ENCODE measurements around the gene CYSRT1. TPM values are rescaled to one million over a fixed set of nuclear protein-coding genes. Genes with fewer than 3 reads are reported as not detected.

Gene CYSRT1
- total and polyA plus RNA-seq, 7 experiments from 2014 or later: 0.45 to 0.63 (median 0.49) TPM; not detected in 3

DNA sequence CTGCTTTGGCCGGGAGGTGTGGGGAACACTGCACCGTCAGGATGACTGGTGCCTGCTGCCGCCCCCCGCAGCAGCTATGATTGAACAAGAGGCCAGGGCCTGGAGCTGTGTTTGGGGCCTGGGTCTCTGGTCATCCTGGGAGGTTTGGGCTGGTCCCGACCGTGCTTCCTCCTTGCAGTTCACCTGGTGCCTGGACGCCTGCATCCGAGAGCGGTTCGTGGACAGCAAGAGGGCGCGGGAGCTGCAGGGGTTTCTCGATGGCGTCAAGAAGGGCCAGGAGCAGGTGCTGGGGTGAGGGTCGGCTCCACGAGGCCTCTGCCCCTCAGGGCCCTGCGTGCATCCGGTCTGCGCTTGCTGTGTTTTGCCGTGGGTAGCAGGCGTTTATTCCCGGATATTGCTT lies 39.1 kb downstream of the CYSRT1 start:
- Histone ChIP-seq H3K27ac (ENCODE audit: low read depth, low read length) (no peak overlapping the region), H3K4me3 (ENCODE audit: low read length) (no peak overlapping the region), H3K4me1 (ENCODE audit: control insufficient read depth in 2 of 2, insufficient read depth in 2 of 2, low read length in 2 of 2) (no peaks in the 10 kb centered on the region), H3K36me3 (ENCODE audit: control insufficient read depth in 2 of 3, insufficient read depth in 3 of 3, low read length in 3 of 3) (peaks cover 0 to 60% (median 4%) of the 10 kb centered on the region in 3 experiments), H3K27me3 (ENCODE audit: control insufficient read depth in 2 of 2, insufficient read depth in 2 of 2, low read length in 2 of 2) (no peaks in the 10 kb centered on the region), H3K9me3 (ENCODE audit: control insufficient read depth in 2 of 3, low read length in 3 of 3) (no peaks in the 10 kb centered on the region)
- peaks cover 5 to 26% (median 6%) of the 10 kb centered on the region in 5 donors for H3K36me3 Mint-ChIP-seq
- ATAC-seq: no peak
- POLR2A ChIA-PET: interaction anchor here (1.1 kb wide), 1 partner anchor 8 kb away, joined by 5 read pairs; no protein-coding TSS in a partner anchor
- DNase-seq: peak in 1 of 9 donors; percentile 3
- intact Hi-C loops (cut with micrococcal nuclease): no loop called here
- H3K27ac Mint-ChIP-seq: no peak overlapping the region
- no peaks in the 10 kb centered on the region for H3K27me3 Mint-ChIP-seq
- no peaks in the 10 kb centered on the region for H3K9me3 Mint-ChIP-seq
- CTCF ChIA-PET: interaction anchor here (0.6 kb wide), 1 partner anchor 433 kb away, joined by 3 read pairs; no protein-coding TSS in a partner anchor
- no peak overlapping the region for H3K4me3 Mint-ChIP-seq
- H3K4me1 Mint-ChIP-seq: peaks cover 0 to 8% (median 5%) of the 10 kb centered on the region in 7 donors

- no peak overlapping the region for H3K27ac Mint-ChIP-seq
- Histone ChIP-seq H3K27ac (ENCODE audit: low read depth, low read length) (no peak overlapping the region), H3K27me3 (ENCODE audit: control insufficient read depth in 2 of 2, insufficient read depth in 2 of 2, low read length in 2 of 2) (no peaks in the 10 kb centered on the region), H3K4me3 (ENCODE audit: low read length) (no peak overlapping the region), H3K36me3 (ENCODE audit: control insufficient read depth in 2 of 3, insufficient read depth in 3 of 3, low read length in 3 of 3) (peaks cover 0 to 63% (median 4%) of the 10 kb centered on the region in 3 experiments), H3K9me3 (ENCODE audit: control insufficient read depth in 2 of 3, low read length in 3 of 3) (no peaks in the 10 kb centered on the region), H3K4me1 (ENCODE audit: control insufficient read depth in 2 of 2, insufficient read depth in 2 of 2, low read length in 2 of 2) (no peaks in the 10 kb centered on the region)
- POLR2A ChIA-PET: interaction anchor here (0.5 to 1.2 kb wide), 3 partner anchors 10 to 230 kb away, joined by 3 to 4 read pairs (median 3); no protein-coding TSS in a partner anchor
- ATAC-seq (no peak), DNase-seq (peak in 1 of 9 donors; percentile 6)
- peaks cover 3 to 10% (median 5%) of the 10 kb centered on the region in 7 donors for H3K4me1 Mint-ChIP-seq
- no peak overlapping the region for H3K4me3 Mint-ChIP-seq
- CTCF ChIA-PET: no interaction called here
- peaks cover 5 to 32% (median 6%) of the 10 kb centered on the region in 5 donors for H3K36me3 Mint-ChIP-seq
- no peaks in the 10 kb centered on the region for H3K27me3 Mint-ChIP-seq
- H3K9me3 Mint-ChIP-seq: no peaks in the 10 kb centered on the region
- intact Hi-C loops (cut with micrococcal nuclease): no loop called here
These were observed 40.7 kb downstream of the CYSRT1 start for GRCh38 chr9:137265496-137266161.

- ATAC-seq (no peak), DNase-seq (no peak)
- intact Hi-C loops (cut with micrococcal nuclease): no loop called here
- POLR2A ChIA-PET: interaction anchor here (0.5 to 1.2 kb wide), 4 partner anchors 10 to 230 kb away, joined by 3 to 4 read pairs (median 3); no protein-coding TSS in a partner anchor
- Histone ChIP-seq H3K27me3 (ENCODE audit: control insufficient read depth in 2 of 2, insufficient read depth in 2 of 2, low read length in 2 of 2) (no peaks in the 10 kb centered on the region), H3K36me3 (ENCODE audit: control insufficient read depth in 2 of 3, insufficient read depth in 3 of 3, low read length in 3 of 3) (peaks cover 0 to 63% (median 4%) of the 10 kb centered on the region in 3 experiments), H3K9me3 (ENCODE audit: control insufficient read depth in 2 of 3, low read length in 3 of 3) (no peaks in the 10 kb centered on the region), H3K4me3 (ENCODE audit: low read length) (no peak overlapping the region), H3K27ac (ENCODE audit: low read depth, low read length) (no peak overlapping the region), H3K4me1 (ENCODE audit: control insufficient read depth in 2 of 2, insufficient read depth in 2 of 2, low read length in 2 of 2) (peaks cover 0 to 2% of the 10 kb centered on the region in 2 donors)
- Mint-ChIP-seq H3K27ac (no peak overlapping the region), H3K36me3 (peaks cover 5 to 32% (median 7%) of the 10 kb centered on the region in 5 donors), H3K4me1 (peaks cover 6 to 13% (median 7%) of the 10 kb centered on the region in 7 donors), H3K27me3 (no peaks in the 10 kb centered on the region), H3K9me3 (no peaks in the 10 kb centered on the region), H3K4me3 (no peak overlapping the region)
- CTCF ChIA-PET: no interaction called here
These were observed 41.2 kb downstream of the CYSRT1 start for GRCh38 chr9:137266162-137266527.

- Histone ChIP-seq H3K4me1 (ENCODE audit: control insufficient read depth in 2 of 2, insufficient read depth in 2 of 2, low read length in 2 of 2) (peaks cover 0 to 8% of the 10 kb centered on the region in 2 donors), H3K9me3 (ENCODE audit: control insufficient read depth in 2 of 3, low read length in 3 of 3) (no peaks in the 10 kb centered on the region), H3K27ac (ENCODE audit: low read depth, low read length) (no peak overlapping the region), H3K27me3 (ENCODE audit: control insufficient read depth in 2 of 2, insufficient read depth in 2 of 2, low read length in 2 of 2) (no peaks in the 10 kb centered on the region), H3K36me3 (ENCODE audit: control insufficient read depth in 2 of 3, insufficient read depth in 3 of 3, low read length in 3 of 3) (peaks cover 0 to 63% (median 4%) of the 10 kb centered on the region in 3 experiments), H3K4me3 (ENCODE audit: low read length) (no peak overlapping the region)
- Mint-ChIP-seq H3K27me3 (no peaks in the 10 kb centered on the region), H3K36me3 (peaks cover 5 to 32% (median 9%) of the 10 kb centered on the region in 5 donors), H3K27ac (no peak overlapping the region), H3K4me1 (peaks cover 7 to 20% (median 13%) of the 10 kb centered on the region in 7 donors), H3K9me3 (no peaks in the 10 kb centered on the region), H3K4me3 (no peak overlapping the region)
- ChIA-PET CTCF (interaction anchor here (0.7 kb wide), 1 partner anchor 121 kb away, joined by 3 read pairs; no protein-coding TSS in a partner anchor), POLR2A (interaction anchor here (0.6 to 0.7 kb wide), 2 partner anchors 12 to 229 kb away, joined by 3 read pairs; no protein-coding TSS in a partner anchor)
- intact Hi-C loops (cut with micrococcal nuclease): no loop called here
- ATAC-seq (no peak), DNase-seq (no peak)
These were observed 41.8 kb downstream of the CYSRT1 start for GRCh38 chr9:137266585-137267453.

DNA sequence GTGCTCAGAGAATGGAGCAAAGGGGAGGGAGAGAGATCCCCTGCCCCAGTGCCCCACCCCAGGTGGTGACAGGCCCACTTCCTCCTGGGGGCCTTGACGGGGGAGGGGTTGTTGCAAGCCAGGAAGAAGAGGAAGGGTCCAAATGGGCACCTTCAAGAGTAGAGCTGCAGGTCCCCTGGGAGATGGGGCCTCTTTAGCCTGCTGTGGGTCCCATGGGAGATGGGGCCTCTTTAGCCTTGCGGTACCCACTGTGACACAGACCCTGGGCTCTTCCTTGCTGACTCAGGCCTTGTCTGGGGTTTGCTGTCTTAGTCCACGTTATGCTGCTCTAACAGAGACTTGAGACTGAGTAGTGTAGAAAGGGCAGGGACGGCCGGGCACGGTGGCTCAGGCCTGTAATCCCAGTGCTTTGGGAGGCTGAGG lies 43.0 kb downstream of the CYSRT1 start:
- H3K9me3 Mint-ChIP-seq: no peaks in the 10 kb centered on the region
- no peak overlapping the region for H3K4me3 ChIP-seq (ENCODE audit: low read length)
- H3K36me3 Mint-ChIP-seq: peaks cover 4 to 29% (median 9%) of the 10 kb centered on the region in 5 donors
- no peak overlapping the region for H3K27ac ChIP-seq (ENCODE audit: low read depth, low read length)
- peaks cover 0 to 16% of the 10 kb centered on the region in 2 donors for H3K4me1 ChIP-seq (ENCODE audit: control insufficient read depth in 2 of 2, insufficient read depth in 2 of 2, low read length in 2 of 2)
- H3K27me3 Mint-ChIP-seq: no peaks in the 10 kb centered on the region
- ChIA-PET POLR2A (no interaction called here), CTCF (no interaction called here)
- intact Hi-C loops (cut with micrococcal nuclease): no loop called here
- H3K27me3 ChIP-seq (ENCODE audit: control insufficient read depth in 2 of 2, insufficient read depth in 2 of 2, low read length in 2 of 2): no peaks in the 10 kb centered on the region
- peaks cover 7 to 22% (median 14%) of the 10 kb centered on the region in 7 donors for H3K4me1 Mint-ChIP-seq
- no peak overlapping the region for H3K4me3 Mint-ChIP-seq
- no peaks in the 10 kb centered on the region for H3K9me3 ChIP-seq (ENCODE audit: control insufficient read depth in 2 of 3, low read length in 3 of 3)
- ATAC-seq (no peak), DNase-seq (no peak)
- H3K27ac Mint-ChIP-seq: peak overlapping the region in 1 of 9 donors; percentile 48
- H3K36me3 ChIP-seq (ENCODE audit: control insufficient read depth in 2 of 3, insufficient read depth in 3 of 3, low read length in 3 of 3): peaks cover 0 to 70% (median 4%) of the 10 kb centered on the region in 3 experiments

GRCh38 chr9:137268538-137269201 lies 43.7 kb downstream of the CYSRT1 start:
- CTCF ChIA-PET: no interaction called here
- peaks cover 0 to 16% of the 10 kb centered on the region in 2 donors for H3K4me1 ChIP-seq (ENCODE audit: control insufficient read depth in 2 of 2, insufficient read depth in 2 of 2, low read length in 2 of 2)
- peaks cover 0 to 72% (median 4%) of the 10 kb centered on the region in 3 experiments for H3K36me3 ChIP-seq (ENCODE audit: control insufficient read depth in 2 of 3, insufficient read depth in 3 of 3, low read length in 3 of 3)

More at GRCh38 chr9:137268538-137269201, 43.7 kb downstream of the CYSRT1 start:
- Histone ChIP-seq H3K9me3 (ENCODE audit: control insufficient read depth in 2 of 3, low read length in 3 of 3) (no peaks in the 10 kb centered on the region), H3K27me3 (ENCODE audit: control insufficient read depth in 2 of 2, insufficient read depth in 2 of 2, low read length in 2 of 2) (no peaks in the 10 kb centered on the region), H3K27ac (ENCODE audit: low read depth, low read length) (no peak overlapping the region), H3K4me3 (ENCODE audit: low read length) (no peak overlapping the region)
- H3K36me3 Mint-ChIP-seq: peaks cover 4 to 29% (median 6%) of the 10 kb centered on the region in 5 donors
- DNase-seq: no peak
- no peaks in the 10 kb centered on the region for H3K9me3 Mint-ChIP-seq
- H3K27me3 Mint-ChIP-seq: no peaks in the 10 kb centered on the region
- ATAC-seq: no peak
- H3K4me1 Mint-ChIP-seq: peaks cover 7 to 22% (median 14%) of the 10 kb centered on the region in 7 donors
- no peak overlapping the region for H3K27ac Mint-ChIP-seq
- no peak overlapping the region for H3K4me3 Mint-ChIP-seq
- POLR2A ChIA-PET: no interaction called here
- intact Hi-C loops (cut with micrococcal nuclease): no loop called here

Data from naive thymus-derived CD4-positive, alpha-beta T cell (primary cell).